Measurements from ENCODE around the gene MBOAT2. TPM values are rescaled to one million over a fixed set of nuclear protein-coding genes. Genes with fewer than 3 reads are reported as not detected.

MBOAT2 gene
- total RNA-seq, 1 donor from 2014 or later = 8.0 TPM

DNA sequence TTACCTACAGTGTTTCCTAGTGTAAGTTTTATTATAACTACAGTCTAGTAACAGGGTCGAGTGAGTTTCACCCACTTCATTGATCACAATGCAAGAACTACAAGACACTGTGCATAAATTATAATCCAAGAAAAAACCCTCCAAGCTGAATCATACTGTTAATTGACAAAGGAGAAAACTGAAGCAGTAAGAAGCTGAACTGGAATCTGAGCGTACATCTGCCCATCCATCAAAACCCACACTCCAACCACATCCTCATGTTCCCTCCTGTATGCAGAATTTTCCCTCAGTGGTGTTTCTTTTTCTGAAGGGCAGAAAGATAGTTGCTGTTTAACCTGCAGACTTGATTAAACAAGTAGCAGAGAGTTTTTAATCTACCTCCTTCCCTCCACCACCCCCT, 116.6 kb downstream of the MBOAT2 start:
- H3K9me3 ChIP-seq = no peaks in the 10 kb centered on the region

DNA sequence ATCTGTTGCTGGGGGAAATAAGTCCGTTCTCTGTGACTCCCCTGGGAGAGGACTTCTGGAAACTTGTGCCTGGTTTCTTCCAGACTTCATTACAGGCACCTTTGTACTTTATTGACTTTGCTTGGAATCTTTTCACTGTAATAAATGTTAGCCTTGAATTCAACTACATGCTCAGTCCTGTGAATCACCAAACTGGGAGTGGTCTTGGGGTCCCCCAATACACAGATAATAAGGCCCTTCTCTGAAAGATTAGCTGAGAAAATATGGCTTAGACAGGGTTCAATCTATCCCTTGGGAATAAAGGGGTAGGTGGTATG, 117.3 kb downstream of the MBOAT2 start:
- intact Hi-C loops (cut with DNase I) = no loop called here
- Histone ChIP-seq H3K36me3 (peaks cover 0 to 5% of the 10 kb centered on the region in 2 donors), H3K9me3 (no peaks in the 10 kb centered on the region), H3K4me3 (no peak overlapping the region), H3K27me3 (no peaks in the 10 kb centered on the region), H3K4me1 (no peaks in the 10 kb centered on the region), H3K27ac (no peak overlapping the region)
- no peak for DNase-seq (ENCODE audit: low spot score in 2 of 2)
- TF ChIP-seq, protein P1, sequence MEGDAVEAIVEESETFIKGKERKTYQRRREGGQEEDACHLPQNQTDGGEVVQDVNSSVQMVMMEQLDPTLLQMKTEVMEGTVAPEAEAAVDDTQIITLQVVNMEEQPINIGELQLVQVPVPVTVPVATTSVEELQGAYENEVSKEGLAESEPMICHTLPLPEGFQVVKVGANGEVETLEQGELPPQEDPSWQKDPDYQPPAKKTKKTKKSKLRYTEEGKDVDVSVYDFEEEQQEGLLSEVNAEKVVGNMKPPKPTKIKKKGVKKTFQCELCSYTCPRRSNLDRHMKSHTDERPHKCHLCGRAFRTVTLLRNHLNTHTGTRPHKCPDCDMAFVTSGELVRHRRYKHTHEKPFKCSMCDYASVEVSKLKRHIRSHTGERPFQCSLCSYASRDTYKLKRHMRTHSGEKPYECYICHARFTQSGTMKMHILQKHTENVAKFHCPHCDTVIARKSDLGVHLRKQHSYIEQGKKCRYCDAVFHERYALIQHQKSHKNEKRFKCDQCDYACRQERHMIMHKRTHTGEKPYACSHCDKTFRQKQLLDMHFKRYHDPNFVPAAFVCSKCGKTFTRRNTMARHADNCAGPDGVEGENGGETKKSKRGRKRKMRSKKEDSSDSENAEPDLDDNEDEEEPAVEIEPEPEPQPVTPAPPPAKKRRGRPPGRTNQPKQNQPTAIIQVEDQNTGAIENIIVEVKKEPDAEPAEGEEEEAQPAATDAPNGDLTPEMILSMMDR (IDR thresholded peaks at IDR 0.05) = no peak

More for the DNA sequence above, 116.6 kb downstream of the MBOAT2 start:
- Histone ChIP-seq H3K27ac (no peak overlapping the region), H3K4me3 (no peak overlapping the region), H3K27me3 (no peaks in the 10 kb centered on the region), H3K36me3 (peaks cover 0 to 5% of the 10 kb centered on the region in 2 donors), H3K4me1 (no peaks in the 10 kb centered on the region)
- no peak for DNase-seq (ENCODE audit: low spot score in 2 of 2)
- intact Hi-C loops (cut with DNase I) = no loop called here
- TF ChIP-seq, protein P1 (IDR thresholded peaks at IDR 0.05) = no peak

DNA sequence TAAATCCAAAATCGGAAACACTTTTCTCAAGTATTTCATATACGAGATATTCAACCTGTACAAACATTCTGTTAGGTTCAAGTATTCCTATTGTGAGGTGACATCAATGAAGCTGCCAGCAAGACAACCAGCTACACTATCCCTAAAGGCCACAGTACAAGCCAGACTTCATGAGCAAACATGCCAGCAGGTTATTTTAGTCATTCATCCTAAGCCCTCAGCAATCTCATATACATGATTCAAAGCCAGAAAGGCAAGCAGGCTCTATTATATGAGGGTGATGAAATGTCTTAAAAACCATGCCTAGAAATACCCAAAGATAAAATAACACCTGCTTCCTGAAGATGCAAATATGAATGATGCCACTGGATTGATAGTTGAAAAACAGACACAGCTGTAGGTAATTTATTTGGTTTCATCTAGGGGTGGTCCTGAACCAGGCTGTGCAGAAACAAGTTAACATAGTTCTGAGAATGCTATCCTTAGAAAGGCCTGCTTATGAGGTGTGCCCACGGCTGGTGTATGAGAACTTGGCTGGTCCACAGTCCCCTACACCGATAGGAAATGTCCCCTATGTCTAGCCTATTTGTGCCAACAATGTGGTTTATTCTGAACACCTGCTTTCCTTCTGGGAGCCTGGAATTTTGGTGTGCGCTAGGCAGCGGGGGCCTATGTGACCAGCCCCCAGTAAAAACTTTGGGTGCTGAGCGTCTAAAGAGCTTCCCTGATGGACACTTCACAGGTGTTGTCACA, 117.9 kb downstream of the MBOAT2 start:
- H3K4me3 ChIP-seq = no peak overlapping the region
- no peak for DNase-seq (ENCODE audit: low spot score in 2 of 2)
- no peaks in the 10 kb centered on the region for H3K9me3 ChIP-seq
- H3K27me3 ChIP-seq = no peaks in the 10 kb centered on the region
- H3K4me1 ChIP-seq = no peaks in the 10 kb centered on the region
- intact Hi-C loops (cut with DNase I) = no loop called here
- no peak overlapping the region for H3K27ac ChIP-seq
- TF ChIP-seq, protein P1 (IDR thresholded peaks at IDR 0.05) = no peak
- peaks cover 3 to 9% of the 10 kb centered on the region in 2 donors for H3K36me3 ChIP-seq

DNA sequence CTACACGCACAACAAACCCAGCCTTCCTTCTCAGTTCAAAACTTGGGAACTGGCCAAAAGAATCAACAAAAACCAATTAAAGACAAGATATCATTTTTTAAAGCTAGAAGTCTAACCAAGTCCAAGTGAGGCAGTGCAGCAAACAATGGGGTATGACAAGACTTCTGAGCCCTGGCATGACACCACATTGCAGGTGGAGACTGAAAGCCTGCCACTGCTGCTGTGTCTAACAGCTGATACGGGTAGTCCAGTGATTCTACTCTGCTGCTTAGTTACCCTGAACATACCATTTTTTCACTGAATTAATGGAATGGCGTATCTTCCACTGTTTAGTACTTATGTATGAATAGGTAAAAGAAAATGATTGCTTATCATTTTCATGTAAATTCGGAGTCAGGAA, 118.7 kb downstream of the MBOAT2 start:
- Histone ChIP-seq H3K27me3 (no peaks in the 10 kb centered on the region), H3K36me3 (peaks cover 3 to 13% of the 10 kb centered on the region in 2 donors), H3K4me1 (no peaks in the 10 kb centered on the region), H3K4me3 (no peak overlapping the region), H3K9me3 (no peaks in the 10 kb centered on the region), H3K27ac (no peak overlapping the region)
- TF ChIP-seq, protein P1 (IDR thresholded peaks at IDR 0.05) = no peak
- intact Hi-C loops (cut with DNase I) = no loop called here
- no peak for DNase-seq (ENCODE audit: low spot score in 2 of 2)

DNA sequence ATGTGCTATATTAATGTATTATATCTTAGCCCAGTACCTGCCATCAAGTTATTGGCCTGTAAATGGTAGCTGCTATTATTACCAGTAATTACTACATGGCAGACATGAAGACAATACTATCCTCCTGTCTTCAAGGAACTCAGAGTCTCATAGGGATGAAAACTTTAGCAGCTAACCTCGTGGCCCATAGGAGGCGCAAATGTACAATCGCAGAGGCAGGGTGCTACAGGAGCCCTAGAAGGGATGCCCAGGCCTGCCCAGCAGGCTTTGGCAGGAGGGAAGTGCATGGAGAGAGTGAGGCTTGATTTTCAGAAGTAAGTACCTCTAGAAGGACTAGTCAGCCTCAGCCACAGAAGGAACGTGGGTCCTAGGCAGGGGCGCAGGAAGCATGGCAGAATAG, 121.4 kb downstream of the MBOAT2 start:
- H3K9me3 ChIP-seq = no peaks in the 10 kb centered on the region
- H3K27ac ChIP-seq = no peak overlapping the region
- no peak overlapping the region for H3K4me3 ChIP-seq
- intact Hi-C loops (cut with DNase I) = no loop called here
- no peak for DNase-seq (ENCODE audit: low spot score in 2 of 2)
- TF ChIP-seq, protein P1 (IDR thresholded peaks at IDR 0.05) = no peak
- no peaks in the 10 kb centered on the region for H3K4me1 ChIP-seq
- H3K36me3 ChIP-seq = peaks cover 3 to 21% of the 10 kb centered on the region in 2 donors
- no peaks in the 10 kb centered on the region for H3K27me3 ChIP-seq

Measured in ascending aorta (tissue), 2 donors.